Pulmonary artery endothelial cell (primary cell): ENCODE data around the gene WWOX. TPM values are rescaled to one million over a fixed set of nuclear protein-coding genes. Genes with fewer than 3 reads are reported as not detected.
A peak's percentile ranks its signal among the peaks of the same experiment; 100 is the strongest.

ENCODE experiments used
- DNase-seq: peaks from one replicate; pipeline ENCODE4 v3.0.0-alpha.2; 2011; ENCODE audit warnings: low read depth, low spot score
- total RNA-seq: library from RNA; depleted of rRNA; stranded (reverse); fragments of >200 nt; gene quantifications from 2 replicates; pipeline ENCODE4 v1.2.3, GENCODE V29; 2014

WWOX gene
- total RNA-seq, 1 donor from 2014 or later = 15.9 TPM

- DNase-seq = no peak
These were observed 195.2 kb downstream of the WWOX start for GRCh38 chr16:78294538-78295225.

DNA sequence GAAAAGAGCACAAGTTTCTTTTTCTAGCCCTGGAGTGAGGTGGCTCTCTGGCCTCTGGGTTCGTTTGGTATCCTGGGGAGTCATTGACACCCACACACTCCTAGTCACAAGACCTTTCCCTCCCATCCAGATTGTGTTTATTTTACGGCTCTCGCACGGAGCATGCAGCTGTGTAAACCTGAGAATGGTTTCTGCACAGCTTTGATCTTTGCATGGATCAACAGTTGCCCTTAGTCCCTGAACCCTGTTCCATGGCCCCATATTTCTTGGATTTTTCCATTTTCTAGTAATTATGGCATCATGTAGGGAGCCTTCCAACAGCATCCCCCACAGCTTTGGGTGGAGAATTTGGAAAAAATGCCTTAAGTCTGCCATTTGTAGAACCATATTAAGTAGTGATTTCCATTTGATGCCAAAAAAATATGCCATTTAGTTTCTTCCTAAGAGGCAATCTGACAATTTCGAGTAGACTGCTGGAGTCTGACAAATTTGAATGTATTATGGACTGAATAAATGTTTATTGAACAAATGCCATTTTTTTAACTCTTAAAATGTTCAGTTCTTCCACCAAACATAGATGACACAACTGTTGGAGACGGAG is 197.7 kb downstream of the WWOX start:
- no peak for DNase-seq

DNA sequence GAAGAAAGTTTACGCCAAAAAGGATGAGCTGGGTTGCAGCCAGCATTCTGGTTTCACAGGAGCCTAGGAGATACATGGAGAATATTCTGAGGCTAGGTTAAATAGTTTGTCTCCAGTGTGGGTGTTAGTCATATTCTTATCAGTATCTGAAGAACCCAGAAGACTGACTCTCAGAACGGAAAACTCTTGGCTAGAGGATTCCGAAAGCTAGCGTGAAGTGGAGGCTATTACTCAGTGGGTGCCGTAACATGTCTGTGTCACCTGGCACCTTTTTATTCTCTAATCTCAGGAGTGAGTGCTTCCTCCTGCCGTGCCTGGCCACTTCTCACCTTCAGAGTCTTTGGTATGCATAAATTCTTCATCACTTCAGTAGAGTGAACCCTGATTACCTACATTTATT is 199.5 kb downstream of the WWOX start:
- DNase-seq = no peak

GRCh38 chr16:78300469-78300868 is 201.0 kb downstream of the WWOX start:
- no peak for DNase-seq

GRCh38 chr16:78303946-78304345 is 204.5 kb downstream of the WWOX start:
- no peak for DNase-seq

DNA sequence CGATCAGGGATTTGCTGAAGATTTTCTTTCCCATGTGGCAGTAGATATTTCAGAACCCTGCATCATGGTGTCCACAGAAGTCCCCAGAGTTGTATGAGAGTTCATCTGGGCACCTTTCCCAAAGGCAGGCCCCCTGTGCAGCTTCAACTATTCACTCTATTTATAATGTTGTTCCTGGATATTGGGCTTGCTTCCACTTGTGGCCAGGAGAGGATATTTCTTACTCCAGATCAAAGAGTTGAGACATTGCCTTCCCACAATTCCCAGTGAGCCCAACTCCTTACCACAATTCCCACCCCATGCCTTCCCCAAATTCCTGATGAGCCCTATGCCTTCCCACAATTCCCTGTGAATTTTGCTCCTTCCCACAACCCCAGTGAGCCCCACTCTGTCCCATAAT is 206.9 kb downstream of the WWOX start:
- no peak for DNase-seq

GRCh38 chr16:78307824-78308528 is 208.5 kb downstream of the WWOX start:
- DNase-seq = no peak

DNA sequence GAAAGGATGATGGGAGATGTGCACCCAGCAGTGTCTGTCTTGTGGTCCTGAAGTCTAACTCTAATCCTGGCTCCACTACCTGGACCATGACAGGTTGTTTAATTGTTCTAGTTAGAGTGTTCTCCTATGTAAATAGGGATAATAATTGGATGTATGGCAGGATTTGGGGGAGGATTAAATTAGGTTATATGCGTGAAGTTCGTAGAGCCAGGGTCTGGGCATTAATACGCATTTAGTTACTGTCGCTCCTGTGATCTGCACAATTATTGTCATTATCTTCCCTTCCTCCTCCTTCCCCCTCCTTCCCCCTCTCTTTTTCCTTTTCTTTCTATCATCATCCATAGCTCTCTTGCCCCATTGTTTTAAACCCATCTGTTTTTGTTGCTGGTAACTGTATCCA is 210.3 kb downstream of the WWOX start:
- no peak for DNase-seq

GRCh38 chr16:78310196-78310595 is 210.7 kb downstream of the WWOX start:
- no peak for DNase-seq

DNA sequence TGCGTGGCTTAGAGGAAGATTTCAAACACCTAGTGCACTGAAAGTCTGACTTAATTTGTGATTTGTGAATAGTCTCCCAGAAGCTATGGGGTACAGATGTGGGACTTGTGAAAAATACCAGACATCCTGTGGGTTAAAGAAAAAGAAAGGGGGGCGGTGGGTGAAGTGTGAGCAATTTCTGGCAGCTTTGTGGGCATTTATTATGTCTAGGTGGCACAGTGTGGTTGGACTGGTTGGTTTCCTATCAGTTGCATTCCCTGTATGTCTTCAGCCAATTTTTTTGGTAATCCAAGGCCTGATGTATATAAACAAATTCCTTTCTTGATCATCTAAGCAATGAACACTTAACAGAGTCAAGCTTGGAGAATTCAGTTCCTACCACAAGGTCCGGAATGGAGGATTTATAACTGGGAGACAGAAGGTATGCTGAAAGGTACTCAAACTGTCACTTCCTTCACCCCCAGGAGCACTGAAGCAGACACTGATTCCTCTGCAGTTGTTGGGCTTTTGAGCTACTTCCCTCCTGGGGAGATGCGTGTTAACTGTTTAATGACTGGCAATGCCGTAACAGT is 211.6 kb downstream of the WWOX start:
- no peak for DNase-seq

GRCh38 chr16:78311831-78312230 is 212.4 kb downstream of the WWOX start:
- no peak for DNase-seq

GRCh38 chr16:78317564-78318240 is 218.2 kb downstream of the WWOX start:
- peak; percentile 4 for DNase-seq

- DNase-seq = no peak
These were observed 222.3 kb downstream of the WWOX start for GRCh38 chr16:78321620-78322360.

DNA sequence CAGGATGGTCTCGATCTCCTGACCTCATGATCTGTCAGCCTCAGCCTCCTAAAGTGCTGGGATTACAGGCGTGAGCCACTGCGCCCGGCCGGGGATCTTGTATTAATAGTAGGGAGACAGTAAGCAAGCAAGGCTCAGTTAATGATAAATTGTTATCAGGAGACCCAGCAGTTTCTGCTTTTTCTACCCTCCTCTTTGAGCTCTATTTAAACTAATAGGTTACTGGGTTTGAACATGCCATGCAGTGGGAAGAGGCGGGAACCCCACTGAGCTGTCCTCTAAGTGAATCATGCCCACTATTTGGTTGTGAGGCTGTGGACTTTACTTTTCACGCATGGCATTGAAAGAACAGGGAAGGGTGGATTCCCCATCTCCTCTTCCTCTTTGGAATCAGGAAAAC is 223.9 kb downstream of the WWOX start:
- no peak for DNase-seq

DNA sequence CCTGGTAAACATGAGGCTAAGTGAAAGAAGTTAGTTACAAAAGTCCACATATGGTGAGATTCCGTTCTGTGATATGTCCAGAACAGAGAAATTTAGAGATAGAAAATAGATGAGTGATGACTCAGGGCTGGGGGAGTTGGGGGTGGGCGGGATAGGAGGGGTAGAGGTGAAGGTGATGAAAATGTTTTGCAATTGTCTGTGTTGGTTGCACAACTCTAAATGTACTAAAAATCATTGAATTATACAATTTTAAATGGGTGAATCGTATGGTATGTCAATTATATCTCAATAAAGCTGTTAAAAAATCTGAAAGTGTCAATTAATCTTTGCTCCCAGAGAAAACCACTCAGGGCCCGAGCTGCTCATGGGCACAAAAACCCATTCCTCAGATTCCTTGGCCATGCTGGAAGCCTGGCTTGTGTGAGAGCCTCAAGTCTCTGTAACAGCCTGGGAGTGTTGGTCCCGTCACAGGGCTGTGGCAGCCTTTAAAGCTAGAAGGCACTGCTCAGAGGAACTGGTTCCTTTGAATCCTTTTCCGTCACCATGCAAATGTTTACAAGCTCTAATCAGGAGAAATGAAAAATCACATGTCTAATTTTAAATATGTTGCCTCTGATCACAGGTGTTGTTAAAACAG is 225.3 kb downstream of the WWOX start:
- no peak for DNase-seq

DNA sequence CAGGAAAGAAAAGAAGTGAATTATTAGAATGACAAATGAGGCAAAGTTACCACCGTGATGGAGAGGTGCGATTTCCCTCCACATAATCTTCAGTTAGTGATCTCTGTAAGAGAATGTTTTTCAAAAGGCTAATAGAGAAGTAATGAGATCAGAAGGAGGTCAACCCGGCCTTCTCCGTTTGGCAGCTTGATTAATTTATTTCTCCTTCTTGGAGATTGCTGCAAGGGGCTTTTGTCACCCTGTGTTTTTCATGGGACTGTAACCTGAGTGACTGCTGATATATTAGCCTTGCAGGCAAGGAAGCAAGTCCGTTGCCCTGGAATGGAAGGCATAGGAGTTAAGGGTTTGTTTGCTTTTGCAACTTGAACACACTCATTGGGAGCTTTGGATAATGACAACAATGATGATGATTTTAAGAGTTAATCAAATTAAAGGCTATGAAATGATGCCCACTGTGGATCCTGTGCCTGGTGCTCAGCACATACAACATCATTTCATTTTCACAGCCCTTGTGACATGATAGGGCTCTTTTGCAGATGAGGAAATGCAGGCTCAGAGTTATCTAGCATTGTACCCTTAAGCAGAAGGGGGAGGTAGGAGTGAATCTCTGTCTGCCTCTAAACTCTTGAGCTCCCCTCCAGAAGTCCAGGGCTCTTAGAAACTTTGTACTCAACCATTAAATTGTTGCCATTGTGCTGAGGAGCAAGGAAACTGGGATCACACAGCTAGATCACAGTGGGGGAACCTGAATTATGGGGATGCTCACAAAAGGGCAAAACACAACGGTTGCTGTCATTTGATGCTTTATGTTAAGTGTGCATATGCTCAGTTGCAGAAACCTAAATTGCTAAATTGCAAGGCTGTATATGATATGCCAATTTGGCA is 226.3 kb downstream of the WWOX start:
- DNase-seq = no peak

GRCh38 chr16:78326731-78327130 is 227.3 kb downstream of the WWOX start:
- no peak for DNase-seq

DNA sequence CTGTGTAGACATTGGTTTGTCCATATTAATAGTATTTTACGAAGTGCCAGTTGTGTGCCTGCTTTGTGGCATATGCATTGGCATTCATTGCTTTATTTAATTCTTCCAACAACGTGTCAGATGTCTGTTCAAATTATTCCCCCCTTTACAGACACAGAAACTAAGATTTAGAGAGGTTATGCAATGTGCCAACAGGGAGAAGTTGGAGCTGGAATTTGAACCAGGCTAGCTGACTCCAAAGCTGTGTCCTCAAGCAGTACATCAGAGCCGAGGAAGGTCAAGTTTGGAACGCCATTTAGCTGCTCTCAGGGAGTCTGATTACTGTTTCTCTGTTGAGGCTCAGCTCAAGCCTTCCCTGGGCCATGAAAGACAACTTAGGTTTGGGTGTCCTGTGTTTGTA is 232.3 kb downstream of the WWOX start:
- no peak for DNase-seq

DNA sequence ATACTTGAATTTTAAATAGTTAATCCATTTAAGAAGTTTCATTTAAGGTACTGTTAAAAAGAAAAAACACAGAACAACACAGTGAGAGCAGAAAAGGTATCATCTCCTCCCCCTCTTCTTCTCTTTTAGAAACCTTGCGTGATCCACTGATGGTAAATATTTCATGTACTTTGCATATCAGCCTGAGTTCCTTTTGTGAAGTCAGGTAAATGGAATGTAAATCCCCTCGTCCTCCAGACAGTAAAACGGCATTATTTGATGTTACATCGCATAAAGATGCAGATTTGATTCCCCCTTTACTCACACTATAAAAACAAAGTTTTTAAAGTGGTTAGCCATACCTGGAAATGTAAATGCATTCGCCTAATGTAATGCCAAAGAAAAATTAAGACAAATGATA is 234.4 kb downstream of the WWOX start:
- DNase-seq = no peak

- no peak for DNase-seq
These were observed 241.1 kb downstream of the WWOX start for GRCh38 chr16:78340590-78340989.
